GM10248 (cell line): Measurements from ENCODE around the gene FAS.

ENCODE experiments used
- CTCF ChIA-PET: fragments of 300-600 bp; sonication (Branson Sonifier 250); formaldehyde crosslinking; extraction: SDS; loops from one replicate; lab custom pipeline; 2021; ENCODE audit warnings: antibody characterized with exemption; lab: Yijun Ruan, JAX
- POLR2A ChIA-PET: fragments of 350-650 bp; sonication (Branson Sonifier 250); formaldehyde crosslinking; extraction: SDS; loops from one replicate; lab custom pipeline; 2020; ENCODE audit warnings: antibody characterized with exemption; lab: Yijun Ruan, JAX
- DNase-seq: peaks from one replicate; pipeline ENCODE4 v3.0.0; 2012; ENCODE audit errors: extremely low spot score
- CTCF ChIP-seq: IDR thresholded peaks from 2 replicates; pipeline ENCODE4 v1.5.1; 2012; ENCODE audit warnings: mild to moderate bottlenecking, low read depth; ENCODE audit errors: extremely low read depth, missing control alignments, control extremely low read depth

The FAS gene

GRCh38 chr10:88964869-88965415 is 25.7 kb upstream of the FAS start:
- DNase-seq = no peak
- ChIA-PET POLR2A (no interaction called here), CTCF (interaction anchor here (0.8 to 1.6 kb wide), 5 partner anchors 9 to 30 kb away, joined by 3 to 6 read pairs (median 4); no protein-coding TSS in a partner anchor)
- no peak for TF ChIP-seq CTCF

- no peak for DNase-seq
- ChIA-PET POLR2A (no interaction called here), CTCF (interaction anchor here (0.8 to 1.0 kb wide), 4 partner anchors 20 to 252 kb away, joined by 3 read pairs; no protein-coding TSS in a partner anchor)
- no peak for TF ChIP-seq CTCF
These were observed 23.8 kb upstream of the FAS start for GRCh38 chr10:88966797-88967196.

GRCh38 chr10:88968391-88968790 is 22.2 kb upstream of the FAS start:
- ChIA-PET POLR2A (no interaction called here), CTCF (interaction anchor here (1.4 to 1.6 kb wide), 2 partner anchors 19 to 35 kb away, joined by 4 to 5 read pairs; no protein-coding TSS in a partner anchor)
- TF ChIP-seq CTCF = no peak

GRCh38 chr10:88971221-88972061 is 19.2 kb upstream of the FAS start:
- CTCF ChIA-PET = interaction anchor here (1.0 to 6.4 kb wide), 4 partner anchors 11 to 246 kb away, joined by 3 to 50 read pairs (median 4); partner anchors contain the start of gene FAS
- TF ChIP-seq CTCF = no peak
- DNase-seq = no peak
- POLR2A ChIA-PET = no interaction called here

More at GRCh38 chr10:88968391-88968790, 22.2 kb upstream of the FAS start:
- no peak for DNase-seq

- POLR2A ChIA-PET = no interaction called here
- TF ChIP-seq CTCF = no peak
- CTCF ChIA-PET = interaction anchor here (0.6 to 6.4 kb wide), 6 partner anchors 10 to 39 kb away, joined by 3 to 50 read pairs (median 6); partner anchors contain the start of gene FAS
- DNase-seq = no peak
These were observed 16.6 kb upstream of the FAS start for GRCh38 chr10:88974012-88974411.
